HepG2 (cell line): ENCODE data around the gene DAPK1. TPM values are rescaled to one million over a fixed set of nuclear protein-coding genes. Genes with fewer than 3 reads are reported as not detected.

Experiments
- ATAC-seq: fragments of 200-7000 bp; cut with Tn5 transposase; 3 replicates; pipeline ENCODE4 v1.9.1; 2020; ENCODE audit warnings: mild to moderate bottlenecking, moderate library complexity
- BruUV-seq: library from RNA; stranded (reverse); fragments of 400-500 nt; replicated peaks from 2 replicates; lab custom pipeline; 2021; lab: Mats Ljungman, UMichigan
- CTCF ChIA-PET: fragments of 300-600 bp; formaldehyde crosslinking; extraction: SDS; loops from one replicate; lab custom pipeline; 2021; ENCODE audit warnings: low total read pairs, inconsistent platforms, low intra/inter-chr PET ratio; lab: Yijun Ruan, JAX
- POLR2A ChIA-PET: fragments of 350-600 bp; sonication (Branson Sonifier 250); formaldehyde crosslinking; loops from one replicate; lab custom pipeline; 2020; ENCODE audit warnings: antibody characterized with exemption, inconsistent platforms; lab: Yijun Ruan, JAX
- DNase-seq: peaks from one replicate; pipeline ENCODE4 v3.0.0-alpha.2; 2015; ENCODE audit warnings: low spot score
- FAIRE-seq: peaks from 3 replicates; lab custom pipeline; 2011; peaks lifted over from hg19 to GRCh38; lab: Jason Lieb, UNC
- H2AFZ ChIP-seq: one replicate; pipeline ENCODE4 v1.6.1; 2011; ENCODE audit warnings: low read length, inconsistent platforms
- H3K27ac ChIP-seq: fragments of 300-600 bp; 3 replicates; pipeline ENCODE4 v1.8.0; 2011; ENCODE audit warnings: mixed run types, mild to moderate bottlenecking, mixed read lengths, low read length, inconsistent platforms; ENCODE audit not compliant: insufficient read depth; ENCODE audit errors: extremely low read length
- H3K27me3 ChIP-seq, 2 experiments: fragments of 200-600 bp in 1 of 2; 2 replicates in 1 of 2; 3 replicates in 1 of 2; pipeline versions ENCODE4 v1.6.0 to v1.8.0; 2011; ENCODE audit warnings: low read length in 2 of 2, mild to moderate bottlenecking in 2 of 2, moderate library complexity in 2 of 2, inconsistent platforms in 1 of 2; ENCODE audit not compliant: insufficient read depth in 2 of 2, control insufficient read depth in 1 of 2
- H3K36me3 ChIP-seq, 2 experiments: fragments of 200-600 bp in 1 of 2; replicated peaks in 1 of 2; 2 replicates in 1 of 2; 3 replicates in 1 of 2; pipeline versions ENCODE4 v1.5.1 to v1.8.0; 2011; ENCODE audit warnings: low read length in 2 of 2, inconsistent platforms in 1 of 2; ENCODE audit not compliant: insufficient read depth in 2 of 2, control insufficient read depth in 1 of 2
- H3K4me1 ChIP-seq: 2 replicates; pipeline ENCODE4 v1.5.1; 2012; ENCODE audit warnings: low read length, inconsistent platforms; ENCODE audit not compliant: insufficient read depth
- H3K4me2 ChIP-seq: 2 replicates; pipeline ENCODE4 v1.6.0; 2011; ENCODE audit warnings: low read depth, low read length, inconsistent platforms
- H3K4me3 ChIP-seq, 3 experiments: fragments of 200-600 bp in 1 of 3; sonication (generic), shearing (Covaris generic) in 1 of 3; replicated peaks in 1 of 3; 2 replicates each; pipeline ENCODE4 v1.5.1; 2011 to 2016; ENCODE audit warnings: low read length in 3 of 3, inconsistent platforms in 2 of 3, low read depth in 2 of 3, mild to moderate bottlenecking in 2 of 3, control low read depth in 1 of 3, mixed read lengths in 1 of 3; ENCODE audit not compliant: insufficient read depth in 1 of 3
- H3K79me2 ChIP-seq: one replicate; pipeline ENCODE4 v1.6.1; 2011; ENCODE audit warnings: low read length, inconsistent platforms; ENCODE audit not compliant: insufficient read depth
- H3K9ac ChIP-seq: 2 replicates; pipeline ENCODE4 v1.6.0; 2011; ENCODE audit warnings: mild to moderate bottlenecking, low read depth, low read length, inconsistent platforms; ENCODE audit not compliant: insufficient read depth
- H3K9me3 ChIP-seq: 2 replicates; pipeline ENCODE4 v1.5.1; 2012; ENCODE audit warnings: mild to moderate bottlenecking, low read length
- H4K20me1 ChIP-seq: 2 replicates; pipeline ENCODE4 v1.6.0; 2011; ENCODE audit warnings: inconsistent platforms, mild to moderate bottlenecking, low read length, moderate library complexity; ENCODE audit not compliant: insufficient read depth
- FOXO1 ChIP-seq: sonication (generic); formaldehyde crosslinking; IDR thresholded peaks from 2 replicates; pipeline ENCODE4 v1.4.0; 2020; ENCODE audit warnings: missing genetic modification reagents
- RBM22 ChIP-seq: fragments of 200-400 bp; formaldehyde crosslinking; optimal IDR thresholded peaks from 2 replicates; pipeline ENCODE3; 2017; ENCODE audit warnings: mild to moderate bottlenecking, low read length, moderate library complexity
- TEAD2 ChIP-seq: sonication (generic); formaldehyde crosslinking; IDR thresholded peaks from 2 replicates; pipeline ENCODE4 v1.9.0; 2021; ENCODE audit warnings: missing genetic modification reagents
- ZNF451 ChIP-seq: sonication (generic); formaldehyde crosslinking; IDR thresholded peaks from 2 replicates; pipeline ENCODE4 v1.5.0; 2020; ENCODE audit warnings: mild to moderate bottlenecking, missing genetic modification reagents
- ZNF557 ChIP-seq: sonication (generic); formaldehyde crosslinking; IDR thresholded peaks from 2 replicates; pipeline ENCODE4 v1.4.0; 2020; ENCODE audit warnings: missing genetic modification reagents
- WGBS: methylation state at CpG from one replicate; pipeline ENCODE4 v1.1.6; 2017; ENCODE audit warnings: low lambda C conversion rate; 5-methylcytosine and 5-hydroxymethylcytosine counted together
- in situ Hi-C: cut with HindIII; loops from 2 replicates; pipeline ENCODE4 v1.10.0; 2017; ENCODE audit warnings: low pct_unique_long_range_greater_than_20kb; ENCODE audit not compliant: extremely low pct_ligation_motif_present
- intact Hi-C: fragments of 100-400 bp; cut with micrococcal nuclease; formaldehyde crosslinking; loops from one replicate; pipeline ENCODE4 v1.10.0; 2022; ENCODE audit not compliant: unreplicated experiment
- polyA plus RNA-seq, 8 experiments: library from polyadenylated mRNA; depleted of rRNA in 3 of 8; stranded (reverse) in 7 of 8; unstranded in 1 of 8; fragments of >200 nt; fragmentation: Illumina TruSeq in 4 of 8; extraction: Trizol in 4 of 8; gene quantifications; 2 replicates each; pipeline versions ENCODE4 v1.2.1 to v1.2.3, GENCODE V29; 2011 to 2016; ENCODE audit warnings: low read depth in 4 of 8, missing spikeins in 1 of 8, mixed read lengths in 1 of 8; ENCODE audit not compliant: insufficient read depth in 1 of 8
- total RNA-seq, 5 experiments: library from RNA; depleted of rRNA; stranded (reverse); fragments of >200 nt; fragmentation: Illumina TruSeq; extraction: Trizol; gene quantifications; 2 replicates each; pipeline ENCODE4 v1.2.3, GENCODE V29; 2016; ENCODE audit warnings: low read depth in 1 of 5

Gene DAPK1
- total and polyA plus RNA-seq, 2 of the 13 experiments (the other 11 are each of a cell fraction or from before 2014, with no cell fraction given), result 35.7 to 35.9 TPM

DNA sequence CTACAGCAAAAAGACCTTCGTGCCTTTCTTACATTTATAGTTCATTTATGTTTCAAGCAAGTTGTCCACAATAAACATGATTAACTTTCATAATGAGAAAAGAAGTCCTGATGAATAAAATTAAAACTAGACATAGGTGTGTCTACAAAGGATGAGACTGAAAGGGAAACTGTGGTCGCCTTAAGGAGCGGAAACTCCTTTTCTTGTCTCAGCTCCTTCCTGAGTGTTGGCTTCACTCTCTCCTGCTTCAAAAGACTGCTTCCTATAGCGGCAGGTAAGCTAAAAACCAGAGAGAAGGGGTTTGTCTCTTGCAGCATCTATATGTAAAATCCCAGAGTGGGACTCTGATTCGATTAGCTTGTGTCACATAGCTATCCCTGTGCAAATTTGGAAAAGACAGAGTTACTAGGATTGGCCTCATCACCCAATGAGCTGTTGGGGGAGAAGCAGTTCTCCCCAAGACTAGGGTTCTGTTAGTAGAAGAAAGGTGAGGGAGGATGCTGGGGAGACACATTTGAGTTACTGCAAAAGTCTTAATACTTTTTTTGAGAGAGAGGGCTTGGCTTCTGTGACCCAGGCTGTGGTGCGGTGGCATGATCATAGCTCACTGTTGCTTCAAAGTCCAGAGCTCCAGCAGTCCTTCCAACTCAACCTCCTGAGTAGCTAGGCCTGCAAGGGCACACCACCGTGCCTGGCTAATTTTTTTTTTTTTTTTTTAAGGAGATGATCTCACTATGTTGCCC is 211.5 kb downstream of the DAPK1 start:
- whole genome bisulfite sequencing, result 93% methylated on average over 7 of the region's 7 CpGs
- Histone ChIP-seq H3K27me3 (no peaks in the 10 kb centered on the region), H3K79me2 (no peaks in the 10 kb centered on the region), H3K36me3 (peaks cover 4 to 17% of the 10 kb centered on the region in 2 experiments; a peak in 4 of 5 replicates), H3K9ac (no peak overlapping the region), H3K4me2 (no peak overlapping the region), H3K9me3 (no peaks in the 10 kb centered on the region), H3K4me1 (peaks cover 29% of the 10 kb centered on the region), H2AFZ (no peak overlapping the region), H3K27ac (no peak overlapping the region), H4K20me1 (no peaks in the 10 kb centered on the region), H3K4me3 (no peak overlapping the region)
- BruUV-seq, result no TSS peak
- CTCF ChIA-PET, result no interaction called here
- intact Hi-C loops, result no loop called here
- POLR2A ChIA-PET, result interaction anchor here (1.2 kb wide), 1 partner anchor 17 kb away, joined by 4 read pairs; the partner anchor contains the start of gene CTSL
- DNase-seq (no peak), ATAC-seq (no peak), FAIRE-seq (no peak)
- in situ Hi-C loops, result no loop called here
- TF ChIP-seq RBM22, result peak; percentile 22
- no peak for TF ChIP-seq ZNF451 (CRISPR knock-in tag)

DNA sequence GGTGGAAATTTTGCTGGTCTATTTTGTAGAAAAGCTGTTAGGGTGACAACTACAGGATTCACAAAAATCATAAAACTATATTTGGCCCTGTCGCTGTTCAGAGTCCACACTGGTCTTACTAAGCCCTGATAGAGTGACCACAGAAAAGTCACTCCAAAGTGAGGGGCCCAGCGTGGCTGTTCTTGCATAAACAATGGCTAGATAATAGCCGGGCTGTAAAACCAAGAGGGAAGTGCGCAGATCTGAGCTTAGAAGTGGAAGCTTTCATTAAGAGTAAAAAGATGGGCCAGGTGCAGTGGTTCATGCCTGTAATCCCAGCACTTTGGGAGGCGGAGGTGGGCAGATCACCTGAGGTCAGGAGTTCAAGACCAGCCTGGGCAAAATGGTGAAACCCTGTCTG is 212.8 kb downstream of the DAPK1 start:
- Histone ChIP-seq H3K36me3 (peaks cover 4 to 17% of the 10 kb centered on the region in 2 experiments; a peak in 4 of 5 replicates), H2AFZ (no peak overlapping the region), H3K79me2 (no peaks in the 10 kb centered on the region), H3K9me3 (no peaks in the 10 kb centered on the region)
- DNase-seq, result no peak
- TF ChIP-seq TEAD2, result no peak
- no peak for TF ChIP-seq FOXO1 (CRISPR knock-in tag)
- TF ChIP-seq ZNF557, result no peak
- TF ChIP-seq, all 625 proteins: peak for 0
- H4K20me1 ChIP-seq, result no peaks in the 10 kb centered on the region
- ChIA-PET CTCF (no interaction called here), POLR2A (interaction anchor here (1.8 kb wide), 1 partner anchor 16 kb away, joined by 3 read pairs; no protein-coding TSS in a partner anchor)
- H3K27ac ChIP-seq, result no peak overlapping the region
- no TSS peak for BruUV-seq
- intact Hi-C loops, result no loop called here
- H3K4me2 ChIP-seq, result no peak overlapping the region
- 91% methylated on average over 5 of the region's 5 CpGs for WGBS
- H3K9ac ChIP-seq, result no peak overlapping the region
- H3K4me1 ChIP-seq, result peaks cover 39% of the 10 kb centered on the region
- H3K27me3 ChIP-seq, result no peaks in the 10 kb centered on the region
- in situ Hi-C loops, result no loop called here
- no peak for ATAC-seq
- H3K4me3 ChIP-seq, result no peak overlapping the region
- FAIRE-seq, result no peak
